ENCODE results near the gene LHX3.

The LHX3 gene

DNA sequence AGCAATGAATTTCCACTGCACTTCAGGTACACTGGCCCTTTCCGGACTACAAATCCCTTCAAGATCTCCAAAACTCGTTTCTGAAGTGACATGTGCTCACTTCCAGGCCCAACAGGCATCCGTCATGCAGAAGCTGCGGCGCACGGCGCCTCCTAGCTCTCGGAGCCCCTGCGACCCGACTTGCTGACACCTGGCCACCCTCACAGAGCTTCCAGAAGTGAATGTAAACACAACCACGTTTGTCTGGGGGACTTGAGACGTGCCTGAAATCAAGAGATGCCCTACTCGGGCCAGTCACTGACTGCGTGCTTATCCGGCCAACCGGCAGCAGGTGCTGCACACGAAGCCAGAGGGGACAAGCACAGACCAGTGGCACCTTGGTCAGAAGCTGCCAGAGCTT lies 4.9 kb upstream of the LHX3 start:
- no peak overlapping the region for H3K4me3 ChIP-seq (ENCODE audit: low read depth, low read length)

DNA sequence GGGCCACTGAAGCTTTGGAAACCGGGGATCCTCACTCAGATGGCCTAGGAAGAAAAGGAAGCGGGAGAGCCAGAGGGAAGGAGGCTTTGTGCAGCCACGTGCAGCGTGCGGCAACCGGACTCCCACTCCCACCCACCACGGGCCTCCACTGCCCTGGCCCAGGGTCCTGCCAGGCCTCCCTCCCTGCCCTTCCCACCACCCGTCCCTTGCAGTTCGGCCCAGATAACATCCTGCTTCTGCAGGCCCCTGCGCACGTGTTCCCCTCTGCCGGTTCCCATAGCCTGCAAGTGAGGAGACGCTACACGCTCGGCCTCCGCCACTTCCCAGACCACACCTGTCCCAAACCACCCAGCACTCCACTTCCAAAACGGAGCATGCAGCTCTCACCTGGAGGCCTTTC lies 4.3 kb upstream of the LHX3 start:
- no peak overlapping the region for H3K4me3 ChIP-seq (ENCODE audit: low read depth, low read length)

DNA sequence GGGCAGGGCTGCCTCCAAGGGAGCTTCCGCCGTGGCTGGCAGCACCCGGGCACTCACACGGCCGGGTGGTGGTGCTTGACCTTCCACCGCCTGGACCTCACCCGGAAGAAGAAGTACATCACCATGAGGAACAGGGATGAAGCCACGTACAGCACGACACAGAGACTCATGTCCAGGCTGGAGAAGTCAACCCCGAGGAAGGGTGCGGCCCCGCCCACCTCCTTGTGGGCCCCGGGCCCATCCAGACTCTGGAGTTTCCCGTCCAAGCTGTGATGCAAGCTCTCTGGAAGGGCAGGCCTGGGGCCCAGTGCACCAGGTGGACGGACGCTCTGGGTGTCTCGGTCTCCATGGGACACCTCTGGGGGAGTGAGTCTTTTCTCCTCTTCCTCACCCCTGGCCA lies 3.7 kb upstream of the LHX3 start:
- H3K4me3 ChIP-seq (ENCODE audit: low read depth, low read length) = no peak overlapping the region

DNA sequence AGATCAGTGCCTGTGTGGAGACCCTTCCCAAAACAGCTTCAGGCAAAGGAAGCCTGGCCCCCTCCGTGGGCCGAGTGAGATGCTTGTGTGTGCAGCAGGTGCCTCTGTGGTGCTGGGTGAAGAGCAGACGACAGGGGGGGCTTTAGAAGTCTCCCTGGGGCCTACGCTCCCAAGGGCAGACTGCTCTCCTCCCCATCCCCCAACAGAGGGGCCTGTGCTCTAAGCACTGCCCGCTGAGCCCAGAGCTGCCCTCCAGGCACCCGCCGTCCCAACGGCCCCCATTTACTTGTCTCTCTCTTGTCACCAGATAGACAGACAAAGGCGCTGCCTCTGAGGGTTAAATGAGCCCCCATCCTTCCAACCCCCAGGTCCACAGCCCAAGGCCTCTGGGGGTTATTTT lies 2.7 kb upstream of the LHX3 start:
- no peak overlapping the region for H3K4me3 ChIP-seq (ENCODE audit: low read depth, low read length)

DNA sequence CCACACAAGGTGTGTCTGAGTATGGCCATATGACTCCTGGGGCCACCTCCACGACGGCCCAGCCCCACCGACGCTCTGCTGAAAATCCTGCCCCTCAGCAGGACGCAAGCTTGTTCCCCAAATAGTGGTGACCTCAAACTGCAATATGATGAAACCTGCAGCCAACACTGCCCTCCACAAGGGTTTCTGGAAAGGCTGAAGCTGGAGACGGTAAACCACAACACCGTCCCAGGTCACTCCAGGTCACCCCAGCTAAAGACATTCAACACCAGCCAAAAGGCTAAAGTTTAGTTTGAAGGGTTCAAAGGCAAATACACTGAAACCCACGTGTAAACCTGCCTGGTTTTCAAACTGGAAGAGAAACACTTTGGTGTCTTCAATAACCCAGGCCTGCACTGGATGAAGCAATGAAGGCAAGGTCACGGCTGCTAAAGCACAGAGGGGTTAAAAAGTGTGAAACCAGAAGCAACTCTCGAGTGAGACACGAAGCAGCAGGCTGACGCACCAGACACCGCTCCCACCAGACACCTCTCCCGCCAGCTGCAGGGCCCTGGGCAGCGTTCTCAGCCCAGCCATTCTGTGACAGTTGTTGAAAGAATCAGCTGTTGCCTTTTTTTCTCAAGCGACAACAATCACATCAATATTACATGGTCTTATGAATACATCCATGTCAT lies 1.8 kb upstream of the LHX3 start:
- H3K4me3 ChIP-seq (ENCODE audit: low read depth, low read length) = no peak overlapping the region

DNA sequence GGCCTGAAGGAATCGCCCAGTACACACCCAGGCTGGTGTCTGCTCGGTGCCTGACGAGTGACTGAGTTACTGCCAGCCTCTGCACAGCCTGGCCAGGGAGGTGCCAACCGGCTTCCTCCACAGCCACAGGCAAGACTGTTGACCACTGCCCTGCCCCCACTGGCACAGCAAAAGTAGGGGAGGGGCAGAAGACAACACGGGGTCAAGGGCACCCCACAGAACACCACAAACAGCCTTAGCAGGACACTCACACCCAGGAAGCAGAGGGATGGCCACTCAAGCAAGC lies 722 bp upstream of the LHX3 start:
- no peak overlapping the region for H3K4me3 ChIP-seq (ENCODE audit: low read depth, low read length)

DNA sequence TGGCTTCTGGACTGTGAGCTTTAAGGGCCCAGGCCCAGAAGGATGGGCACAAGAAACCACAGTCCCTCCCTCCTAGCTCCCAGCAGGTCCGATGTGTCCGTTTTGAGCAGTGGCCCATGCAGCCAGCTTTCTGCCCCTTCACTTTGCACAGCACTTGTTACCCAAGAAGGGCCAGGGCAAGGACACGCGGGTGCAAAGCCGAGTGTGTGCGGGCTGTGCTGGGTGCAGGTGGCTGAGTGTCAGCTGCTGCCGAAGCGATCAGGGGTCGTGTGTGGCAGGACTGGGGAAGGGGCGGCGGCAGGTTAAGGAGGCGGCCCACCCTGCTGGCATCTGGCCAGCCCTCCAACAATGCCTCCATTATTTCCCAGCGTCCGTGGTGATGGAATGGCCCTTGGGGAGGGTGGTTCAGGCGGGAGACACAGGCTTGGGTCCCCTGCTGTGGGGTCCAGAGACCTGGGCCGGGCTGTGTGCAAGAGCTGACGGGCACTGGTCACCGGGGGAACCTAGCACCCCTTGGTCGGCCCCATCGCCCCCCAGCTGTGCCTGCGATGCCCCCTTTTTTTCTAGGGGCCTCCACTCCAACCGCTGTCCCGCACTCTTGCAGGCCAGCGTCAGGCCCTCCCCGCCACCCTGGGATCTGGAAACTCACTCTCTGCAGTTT lies 653 bp downstream of the LHX3 start:
- H3K4me3 ChIP-seq (ENCODE audit: low read depth, low read length) = no peak overlapping the region

DNA sequence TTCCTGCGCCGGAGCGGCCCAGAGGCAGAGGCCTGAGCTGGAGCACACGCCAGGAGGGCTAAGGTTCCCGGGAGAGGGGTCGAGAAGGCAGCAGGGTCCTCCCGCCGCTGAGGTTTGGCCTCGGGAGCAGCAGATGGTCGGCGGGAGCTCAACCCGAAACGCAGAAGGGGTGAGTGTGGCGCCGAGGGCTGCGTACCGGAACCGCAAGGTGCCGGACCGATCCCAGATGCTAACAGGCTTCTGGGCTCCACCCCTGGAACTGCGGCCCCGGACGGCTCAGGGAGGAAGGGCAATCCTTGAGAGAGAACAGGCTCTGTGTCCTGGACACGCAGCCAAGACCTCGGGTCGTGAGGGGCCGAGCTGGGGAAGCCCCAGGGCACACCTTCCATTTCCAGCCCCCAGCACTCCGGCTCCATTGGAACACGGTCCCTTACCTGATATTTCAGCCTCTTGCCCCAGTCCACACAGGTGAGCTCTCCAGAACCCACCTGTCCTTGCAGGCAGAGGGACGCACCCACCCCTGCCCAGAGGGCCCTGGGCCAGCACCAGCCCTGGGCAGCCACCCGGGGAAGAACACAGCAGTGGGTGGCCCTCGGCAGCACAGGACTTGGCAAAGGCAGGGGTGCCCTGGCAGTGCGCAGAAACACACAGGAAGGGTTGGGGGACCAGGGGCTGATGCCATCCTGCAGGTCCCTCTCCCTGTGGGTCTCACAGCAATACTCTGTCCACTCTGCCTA lies 1.4 kb downstream of the LHX3 start:
- H3K4me3 ChIP-seq (ENCODE audit: low read depth, low read length) = no peak overlapping the region

DNA sequence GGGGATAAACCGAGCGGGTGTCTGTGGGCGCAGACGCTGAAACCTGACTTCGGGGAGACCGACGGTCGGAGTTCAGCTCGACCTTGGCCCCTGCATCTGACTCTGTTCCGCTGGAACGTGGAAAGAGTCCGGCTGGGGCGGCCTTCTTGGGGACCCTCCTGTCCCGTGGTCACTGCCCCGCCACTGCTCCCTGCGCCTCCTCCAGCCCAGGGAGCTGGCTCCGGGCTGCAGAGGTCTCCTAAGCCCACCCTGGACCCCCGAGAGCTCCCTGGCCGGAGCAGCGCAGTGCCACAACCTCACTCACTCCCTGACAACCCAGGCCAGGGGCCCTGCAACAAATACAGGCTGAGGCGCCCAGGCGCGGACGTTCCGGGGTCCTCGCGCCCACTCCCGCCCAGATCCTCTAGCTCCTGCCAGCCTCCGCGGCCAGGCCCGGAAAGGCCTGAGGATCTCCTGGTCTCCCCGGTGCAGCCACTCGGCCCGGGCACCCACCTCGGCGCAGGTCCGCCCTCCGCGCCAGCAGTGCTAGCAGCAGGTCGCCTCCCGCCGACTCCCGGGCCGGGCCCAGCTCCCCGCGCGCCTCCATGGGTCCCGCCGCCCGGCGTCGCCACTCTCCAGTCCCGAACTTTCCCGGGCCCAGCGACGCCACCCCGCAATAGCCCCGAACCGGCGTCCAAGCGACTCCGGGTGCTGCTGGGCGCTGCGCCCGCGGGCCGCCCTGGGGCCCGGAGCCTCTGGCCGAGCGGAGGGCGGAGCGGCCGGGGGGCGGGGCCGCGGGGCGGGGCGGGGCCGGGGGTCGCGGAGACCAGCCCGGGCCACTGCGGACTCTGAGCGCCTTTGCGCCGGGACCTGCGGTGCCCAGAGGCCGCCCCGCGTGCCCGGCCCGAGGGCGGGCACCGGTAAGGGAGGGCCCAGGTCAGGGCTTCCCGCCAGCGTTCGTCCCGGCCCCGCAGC lies 2.2 kb downstream of the LHX3 start:
- H3K4me3 ChIP-seq (ENCODE audit: low read depth, low read length) = no peak overlapping the region

DNA sequence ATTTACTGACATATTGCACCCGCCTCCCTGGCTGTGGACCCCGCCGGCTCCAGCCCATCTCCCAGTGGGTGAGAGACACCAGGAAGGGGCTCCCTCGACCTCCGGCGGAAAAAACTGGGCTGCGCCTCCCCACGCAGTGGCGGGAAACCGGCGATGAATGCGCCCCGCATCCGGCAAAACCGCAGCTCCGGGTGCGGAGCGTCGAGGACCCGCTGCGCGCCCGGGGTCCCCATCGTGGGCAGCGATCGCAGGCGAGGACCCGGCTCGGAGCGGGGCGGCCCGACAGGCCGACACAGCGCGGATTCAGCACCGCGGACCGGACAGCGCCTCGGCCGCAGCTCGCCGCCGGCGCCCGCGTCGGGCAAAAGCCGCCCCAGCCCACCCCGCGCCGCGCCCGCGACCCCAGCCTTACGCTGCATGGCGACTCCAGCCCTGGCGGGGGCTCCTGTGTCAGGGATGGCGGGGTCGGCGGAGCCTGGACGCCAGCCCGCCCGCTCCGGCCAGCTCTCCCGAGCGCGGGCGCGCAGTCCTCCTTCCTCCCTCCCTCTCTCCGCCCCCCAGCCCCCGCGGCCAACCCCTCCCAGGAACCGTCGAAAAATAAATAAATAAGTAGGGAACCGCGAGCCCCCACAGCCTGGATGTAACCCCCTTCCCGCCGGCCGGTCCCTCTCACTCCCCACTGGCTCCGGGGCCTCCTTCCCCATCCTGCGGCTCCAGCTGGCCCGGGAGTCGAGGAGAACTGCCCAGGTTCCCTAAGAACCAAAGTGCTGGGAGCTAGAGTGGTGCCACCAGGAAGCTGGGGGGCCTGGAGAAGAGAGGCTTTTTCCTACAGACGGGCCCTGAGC lies 3.1 kb downstream of the LHX3 start:
- no peak overlapping the region for H3K4me3 ChIP-seq (ENCODE audit: low read depth, low read length)

DNA sequence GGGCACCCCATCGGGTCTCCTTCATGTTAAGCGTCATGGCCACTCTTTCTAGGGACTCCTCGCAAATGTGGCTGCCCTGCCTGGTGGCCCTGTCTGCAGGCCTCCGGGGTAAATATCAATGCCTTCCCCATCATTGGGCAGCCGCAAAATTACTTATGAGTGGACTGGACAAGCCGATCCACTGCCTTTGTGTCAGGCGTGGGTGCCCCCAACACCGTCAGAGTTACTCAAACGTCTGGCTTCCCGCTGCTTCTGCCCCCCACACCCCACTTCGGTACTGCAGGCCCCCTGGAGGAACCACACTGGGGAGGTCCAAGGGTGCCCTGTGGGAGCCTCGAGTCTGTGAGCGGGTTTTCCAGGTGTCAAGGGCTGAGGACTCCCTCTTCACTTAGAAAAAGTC lies 3.8 kb downstream of the LHX3 start:
- no peak overlapping the region for H3K4me3 ChIP-seq (ENCODE audit: low read depth, low read length)

DNA sequence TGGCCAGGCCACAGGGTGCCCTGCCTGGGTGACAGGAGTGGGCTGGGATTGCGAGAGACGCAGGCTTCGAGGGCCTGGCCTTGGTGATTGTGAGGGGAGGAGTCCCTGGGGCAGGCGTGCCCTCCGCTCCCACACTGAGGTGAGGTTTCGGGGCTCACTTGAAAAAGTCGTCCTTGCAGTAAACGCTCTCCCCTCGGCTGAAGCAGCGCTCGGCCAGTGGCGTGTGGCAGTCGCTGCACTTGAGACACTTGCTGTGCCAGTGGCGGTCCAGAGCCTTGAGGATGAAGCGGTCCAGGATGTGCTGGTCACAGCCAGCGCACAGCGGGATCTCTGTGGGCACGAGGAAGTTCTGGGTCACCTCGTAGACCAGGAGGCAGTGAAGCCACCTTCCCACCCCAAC lies 4.5 kb downstream of the LHX3 start:
- H3K4me3 ChIP-seq (ENCODE audit: low read depth, low read length) = no peak overlapping the region

DNA sequence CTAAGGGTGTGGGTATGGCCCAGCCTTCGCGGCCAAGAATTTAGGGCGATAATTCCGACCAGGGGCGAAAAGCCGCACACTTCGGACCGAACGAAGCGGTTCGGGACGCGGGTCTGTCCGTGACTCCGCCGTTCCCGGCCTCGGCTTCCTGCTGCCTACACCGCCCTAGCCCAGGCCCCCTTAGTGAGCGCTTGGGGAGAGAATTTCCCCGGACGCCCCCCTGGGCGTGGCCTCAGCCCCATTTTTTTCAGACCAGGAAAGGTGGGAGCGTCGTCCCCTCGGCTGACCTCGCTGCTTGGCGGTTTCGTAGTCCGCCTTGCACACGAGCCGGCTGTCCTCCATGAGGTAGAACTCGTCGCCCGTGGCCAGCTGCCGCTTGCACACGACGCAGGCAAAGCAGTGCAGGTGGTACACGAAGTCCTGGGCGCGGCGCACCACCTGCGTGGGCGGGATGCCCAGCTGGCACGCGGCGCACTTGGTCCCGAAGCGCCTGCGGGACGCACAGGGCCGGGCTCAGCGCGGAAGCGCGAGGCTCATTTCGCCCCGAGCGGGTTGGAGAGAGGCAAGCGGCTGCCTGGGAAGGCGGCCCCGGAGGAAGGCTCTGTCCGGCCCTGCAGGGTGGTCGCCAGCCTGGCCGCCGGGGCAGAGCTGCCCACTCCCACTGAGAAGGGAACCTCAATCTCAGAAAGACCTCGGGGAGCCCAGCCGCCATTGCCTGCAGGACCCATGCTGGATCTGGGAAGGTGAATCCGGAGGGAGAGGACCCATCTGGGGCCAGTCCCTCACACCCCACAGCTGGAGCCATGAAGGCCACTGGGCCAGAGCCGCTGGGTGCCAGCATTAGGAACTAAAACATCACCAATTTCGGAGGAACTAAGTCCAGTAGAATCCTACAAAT lies 5.3 kb downstream of the LHX3 start:
- no peak overlapping the region for H3K4me3 ChIP-seq (ENCODE audit: low read depth, low read length)

DNA sequence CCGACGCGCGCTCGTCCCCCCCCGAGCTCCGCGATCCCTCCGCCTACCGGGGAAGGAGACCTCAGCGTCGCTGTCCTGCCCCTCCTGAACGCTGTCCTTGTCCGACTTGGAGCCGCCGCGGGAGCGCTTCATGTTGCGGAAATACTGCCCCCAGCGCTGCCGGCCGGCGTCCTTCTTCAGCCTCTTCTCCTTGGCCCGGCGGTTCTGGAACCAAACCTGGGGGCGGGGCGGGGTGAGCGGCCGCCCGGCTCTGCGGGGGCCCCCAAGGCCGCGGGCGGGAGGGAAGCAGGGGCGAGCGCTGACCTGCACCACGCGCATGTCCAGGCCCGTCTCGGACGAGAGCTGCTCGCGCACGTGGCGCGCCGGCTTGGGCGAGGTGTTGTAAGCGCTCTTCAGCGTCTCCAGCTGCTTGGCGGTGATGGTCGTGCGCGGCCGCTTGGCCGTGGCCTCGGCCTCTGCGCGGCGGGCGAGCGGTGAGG lies 6.3 kb downstream of the LHX3 start:
- no peak overlapping the region for H3K4me3 ChIP-seq (ENCODE audit: low read depth, low read length)

DNA sequence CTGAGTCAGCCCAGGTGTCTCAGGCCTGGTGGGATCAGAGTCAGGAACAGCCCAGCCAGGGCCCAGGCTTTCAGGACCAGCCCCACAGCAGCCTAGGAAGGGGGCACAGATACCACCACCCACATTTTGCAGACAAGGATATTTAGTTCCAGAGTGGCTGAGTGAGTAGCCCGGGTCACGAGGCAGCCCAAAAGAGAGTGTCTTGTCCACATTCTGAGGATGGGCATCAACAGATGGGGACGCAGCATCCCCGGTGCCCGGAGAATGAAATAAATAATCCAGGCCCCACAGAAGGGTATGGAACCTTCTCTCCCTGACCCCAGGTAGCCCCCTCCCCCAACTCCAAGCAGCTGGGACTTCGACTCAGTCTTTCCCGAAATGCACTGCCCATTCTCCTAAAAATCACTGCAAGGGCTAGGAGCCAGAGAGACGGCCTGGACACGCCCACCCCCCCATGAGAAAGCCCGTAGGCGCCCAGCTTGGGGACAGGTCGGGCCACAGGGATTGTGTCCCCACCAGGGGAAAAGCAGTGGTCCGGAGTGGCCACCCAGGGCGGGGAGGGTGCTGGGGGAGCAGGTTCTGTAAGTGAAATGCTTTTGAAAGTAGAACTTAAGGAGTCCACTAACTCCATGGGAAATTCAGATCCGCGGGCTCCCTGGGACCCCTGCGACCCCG lies 6.9 kb downstream of the LHX3 start:
- no peak overlapping the region for H3K4me3 ChIP-seq (ENCODE audit: low read depth, low read length)

DNA sequence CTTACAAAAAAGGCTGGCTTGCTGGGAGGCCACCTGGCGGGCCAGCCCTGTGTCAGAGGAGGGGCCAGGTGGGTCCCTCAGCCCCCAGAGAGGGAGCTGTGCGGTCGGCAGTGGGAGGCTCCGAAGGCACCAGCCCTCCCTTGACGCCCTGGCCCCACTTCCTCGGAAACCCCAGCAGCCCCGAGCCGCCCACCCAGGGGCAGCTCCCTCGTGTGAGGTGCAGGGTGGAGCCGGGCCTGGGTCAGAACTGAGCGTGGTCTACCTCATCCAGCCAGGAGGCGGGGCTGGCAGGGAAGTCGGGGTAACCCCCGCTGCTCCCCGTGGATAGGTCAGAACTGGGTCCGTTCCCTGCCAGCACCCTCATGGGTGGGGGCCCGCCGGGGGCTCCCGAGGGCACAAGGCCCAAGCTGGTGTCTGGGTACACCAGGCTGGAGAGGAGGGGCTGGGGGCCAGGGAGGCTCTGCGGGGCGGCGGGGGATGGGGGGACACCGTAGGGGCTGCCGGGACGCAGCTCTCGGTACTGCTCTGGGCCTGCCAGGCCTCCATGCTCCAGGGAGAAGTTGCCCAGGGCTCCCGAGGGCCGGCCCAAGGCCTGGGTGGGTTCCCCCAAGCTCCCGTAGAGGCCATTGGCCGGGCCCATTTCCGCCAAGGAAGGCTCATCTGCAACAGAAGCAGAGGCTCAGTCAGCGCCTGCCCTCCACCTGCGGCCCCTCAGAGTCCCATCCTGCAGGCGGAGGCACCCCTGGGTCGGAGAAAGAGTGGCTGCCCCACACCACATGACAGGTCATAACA lies 7.6 kb downstream of the LHX3 start:
- no peak overlapping the region for H3K4me3 ChIP-seq (ENCODE audit: low read depth, low read length)

DNA sequence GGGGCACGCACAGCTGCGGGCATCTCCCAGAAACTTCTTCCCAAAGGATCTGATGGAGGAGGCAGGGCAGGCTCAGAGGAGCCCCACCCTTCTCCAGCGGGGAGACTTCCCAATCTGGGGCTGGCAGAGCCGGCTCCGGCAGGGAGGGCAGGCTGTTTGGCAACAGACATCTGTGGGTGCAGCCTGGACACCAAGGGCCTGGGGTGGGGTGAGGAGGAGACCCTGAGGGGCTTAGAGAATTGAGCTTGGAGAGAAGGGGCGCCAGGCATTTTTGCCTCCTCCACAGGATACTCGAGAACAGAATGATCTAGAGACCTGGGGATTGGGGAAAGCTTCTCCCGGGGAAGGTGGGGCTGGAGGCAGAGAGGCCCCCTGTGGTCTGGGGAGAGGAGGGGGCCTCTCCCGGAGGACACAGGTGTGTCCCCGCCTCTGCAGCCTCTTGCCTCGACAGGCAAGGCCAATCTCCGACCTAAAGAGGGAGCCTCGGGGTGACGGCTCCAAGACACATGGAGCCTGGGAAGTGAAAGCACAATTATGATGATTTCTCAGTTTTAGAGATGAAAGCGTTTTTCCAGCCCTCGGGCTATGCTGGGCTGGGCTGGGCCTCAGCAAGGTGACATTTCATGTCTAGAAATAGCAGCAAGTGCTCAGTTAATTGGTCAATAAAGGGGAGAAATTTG lies 8.4 kb downstream of the LHX3 start:
- no peak overlapping the region for H3K4me3 ChIP-seq (ENCODE audit: low read depth, low read length)

Measured in iPS-11a (cell line).